ENCODE results near the gene ICE2.

Gene ICE2

GRCh38 chr15:60376677-60377095 lies 102.3 kb downstream of the ICE2 start:
- H3K27ac ChIP-seq (ENCODE audit: low read depth, low read length): peak overlapping the region; percentile 93
- H3K4me1 ChIP-seq (ENCODE audit: control insufficient read depth in 5 of 5, insufficient read depth in 5 of 5, low read length in 5 of 5): peaks cover 40 to 88% (median 71%) of the 10 kb centered on the region in 5 donors
- H3K27me3 ChIP-seq (ENCODE audit: control insufficient read depth in 5 of 5, insufficient read depth in 4 of 5, low read length in 5 of 5): no peaks in the 10 kb centered on the region
- H3K9me3 ChIP-seq (ENCODE audit: control insufficient read depth in 5 of 5, low read length in 5 of 5): no peaks in the 10 kb centered on the region
- peak overlapping the region in 2 of 5 donors; percentile 12 to 19 for H3K9ac ChIP-seq (ENCODE audit: low read length in 5 of 5)
- H3K36me3 ChIP-seq (ENCODE audit: control insufficient read depth in 5 of 5, insufficient read depth in 5 of 5, low read length in 5 of 5): peaks cover 29 to 77% (median 67%) of the 10 kb centered on the region in 5 donors
- peak overlapping the region in 1 of 5 donors; percentile 12 for H3K4me3 ChIP-seq (ENCODE audit: low read depth in 1 of 5, low read length in 5 of 5)

DNA sequence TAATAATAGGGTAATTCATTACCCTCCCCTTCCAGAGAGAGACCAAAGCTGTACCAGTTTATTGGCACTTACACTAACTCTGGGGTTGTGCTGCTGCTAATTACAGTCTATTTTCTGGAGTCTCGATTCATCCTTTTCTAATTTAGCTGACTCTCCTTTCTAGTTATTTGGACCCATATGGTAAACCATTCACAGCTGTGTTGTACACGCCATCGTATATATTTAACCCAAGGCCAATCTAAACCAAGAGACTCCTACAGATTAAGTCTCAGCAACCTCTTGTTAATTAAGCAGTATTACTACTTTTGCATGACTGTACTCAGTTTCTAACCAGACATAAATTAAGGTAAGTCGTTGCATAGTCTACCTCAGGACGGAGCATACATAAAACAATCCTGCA lies 103.6 kb downstream of the ICE2 start:
- H3K9me3 ChIP-seq (ENCODE audit: control insufficient read depth in 5 of 5, low read length in 5 of 5): no peaks in the 10 kb centered on the region
- H3K9ac ChIP-seq (ENCODE audit: low read length in 5 of 5): peak overlapping the region in 2 of 5 donors; percentile 2 to 3
- no peaks in the 10 kb centered on the region for H3K27me3 ChIP-seq (ENCODE audit: control insufficient read depth in 5 of 5, insufficient read depth in 4 of 5, low read length in 5 of 5)
- H3K36me3 ChIP-seq (ENCODE audit: control insufficient read depth in 5 of 5, insufficient read depth in 5 of 5, low read length in 5 of 5): peaks cover 26 to 79% (median 58%) of the 10 kb centered on the region in 5 donors
- no peak overlapping the region for H3K4me3 ChIP-seq (ENCODE audit: low read depth in 1 of 5, low read length in 5 of 5)
- H3K27ac ChIP-seq (ENCODE audit: low read depth, low read length): peak overlapping the region; percentile 93
- H3K4me1 ChIP-seq (ENCODE audit: control insufficient read depth in 5 of 5, insufficient read depth in 5 of 5, low read length in 5 of 5): peaks cover 46 to 90% (median 79%) of the 10 kb centered on the region in 5 donors

DNA sequence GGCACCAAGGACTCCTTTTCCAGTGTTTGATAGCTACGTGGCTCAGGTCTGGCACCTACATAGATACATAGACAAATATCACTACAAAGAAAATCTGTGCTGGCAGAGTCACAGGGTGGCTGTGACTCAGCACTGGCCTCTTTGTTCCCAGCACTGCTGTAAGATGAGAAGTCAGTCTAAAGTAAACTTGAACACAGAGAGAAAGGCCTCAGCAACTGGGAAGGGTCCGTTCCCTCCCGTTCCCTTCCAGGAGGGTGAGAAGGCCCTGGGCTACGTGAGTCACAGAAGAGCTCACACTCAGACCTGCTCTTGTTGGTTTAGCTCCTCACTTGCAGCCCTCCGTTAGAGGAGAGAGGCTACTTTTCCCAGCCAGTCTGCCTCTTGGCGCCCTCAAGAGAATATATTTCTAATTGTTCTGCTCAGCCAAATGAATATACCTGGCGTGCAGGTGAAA lies 104.3 kb downstream of the ICE2 start:
- H3K4me1 ChIP-seq (ENCODE audit: control insufficient read depth in 5 of 5, insufficient read depth in 5 of 5, low read length in 5 of 5): peaks cover 42 to 90% (median 80%) of the 10 kb centered on the region in 5 donors
- peak overlapping the region in 2 of 5 donors; percentile 17 to 60 for H3K9ac ChIP-seq (ENCODE audit: low read length in 5 of 5)

GRCh38 chr15:60374209-60374608 lies 104.7 kb downstream of the ICE2 start:
- Histone ChIP-seq H3K9me3 (ENCODE audit: control insufficient read depth in 5 of 5, low read length in 5 of 5) (no peaks in the 10 kb centered on the region), H3K27ac (ENCODE audit: low read depth, low read length) (peak overlapping the region; percentile 93), H3K4me3 (ENCODE audit: low read depth in 1 of 5, low read length in 5 of 5) (no peak overlapping the region), H3K36me3 (ENCODE audit: control insufficient read depth in 5 of 5, insufficient read depth in 5 of 5, low read length in 5 of 5) (peaks cover 23 to 77% (median 57%) of the 10 kb centered on the region in 5 donors), H3K9ac (ENCODE audit: low read length in 5 of 5) (peak overlapping the region in 3 of 5 donors; percentile 1 to 60 (median 17)), H3K4me1 (ENCODE audit: control insufficient read depth in 5 of 5, insufficient read depth in 5 of 5, low read length in 5 of 5) (peaks cover 41 to 91% (median 81%) of the 10 kb centered on the region in 5 donors), H3K27me3 (ENCODE audit: control insufficient read depth in 5 of 5, insufficient read depth in 4 of 5, low read length in 5 of 5) (no peaks in the 10 kb centered on the region)

More for the DNA sequence above, 104.3 kb downstream of the ICE2 start:
- Histone ChIP-seq H3K4me3 (ENCODE audit: low read depth in 1 of 5, low read length in 5 of 5) (no peak overlapping the region), H3K27me3 (ENCODE audit: control insufficient read depth in 5 of 5, insufficient read depth in 4 of 5, low read length in 5 of 5) (no peaks in the 10 kb centered on the region), H3K27ac (ENCODE audit: low read depth, low read length) (peak overlapping the region; percentile 93), H3K36me3 (ENCODE audit: control insufficient read depth in 5 of 5, insufficient read depth in 5 of 5, low read length in 5 of 5) (peaks cover 22 to 79% (median 58%) of the 10 kb centered on the region in 5 donors), H3K9me3 (ENCODE audit: control insufficient read depth in 5 of 5, low read length in 5 of 5) (no peaks in the 10 kb centered on the region)

- Histone ChIP-seq H3K4me1 (ENCODE audit: control insufficient read depth in 5 of 5, insufficient read depth in 5 of 5, low read length in 5 of 5) (peaks cover 41 to 92% (median 85%) of the 10 kb centered on the region in 5 donors), H3K9ac (ENCODE audit: low read length in 5 of 5) (peak overlapping the region in 3 of 5 donors; percentile 16 to 49 (median 17)), H3K36me3 (ENCODE audit: control insufficient read depth in 5 of 5, insufficient read depth in 5 of 5, low read length in 5 of 5) (peaks cover 25 to 80% (median 57%) of the 10 kb centered on the region in 5 donors)
Observed at GRCh38 chr15:60373745-60374144, 105.2 kb downstream of the ICE2 start.

GRCh38 chr15:60373327-60373726 lies 105.6 kb downstream of the ICE2 start:
- Histone ChIP-seq H3K4me3 (ENCODE audit: low read depth in 1 of 5, low read length in 5 of 5) (peak overlapping the region in 1 of 5 donors; percentile 13), H3K9ac (ENCODE audit: low read length in 5 of 5) (peak overlapping the region in 3 of 5 donors; percentile 16 to 49 (median 17)), H3K27me3 (ENCODE audit: control insufficient read depth in 5 of 5, insufficient read depth in 4 of 5, low read length in 5 of 5) (no peaks in the 10 kb centered on the region), H3K4me1 (ENCODE audit: control insufficient read depth in 5 of 5, insufficient read depth in 5 of 5, low read length in 5 of 5) (peaks cover 41 to 95% (median 88%) of the 10 kb centered on the region in 5 donors), H3K36me3 (ENCODE audit: control insufficient read depth in 5 of 5, insufficient read depth in 5 of 5, low read length in 5 of 5) (peaks cover 28 to 83% (median 55%) of the 10 kb centered on the region in 5 donors), H3K27ac (ENCODE audit: low read depth, low read length) (peak overlapping the region; percentile 93), H3K9me3 (ENCODE audit: control insufficient read depth in 5 of 5, low read length in 5 of 5) (no peaks in the 10 kb centered on the region)

More at GRCh38 chr15:60373745-60374144, 105.2 kb downstream of the ICE2 start:
- Histone ChIP-seq H3K9me3 (ENCODE audit: control insufficient read depth in 5 of 5, low read length in 5 of 5) (no peaks in the 10 kb centered on the region), H3K27me3 (ENCODE audit: control insufficient read depth in 5 of 5, insufficient read depth in 4 of 5, low read length in 5 of 5) (no peaks in the 10 kb centered on the region), H3K27ac (ENCODE audit: low read depth, low read length) (peak overlapping the region; percentile 93), H3K4me3 (ENCODE audit: low read depth in 1 of 5, low read length in 5 of 5) (peak overlapping the region in 1 of 5 donors; percentile 13)

- Histone ChIP-seq H3K4me1 (ENCODE audit: control insufficient read depth in 5 of 5, insufficient read depth in 5 of 5, low read length in 5 of 5) (peaks cover 41 to 89% (median 86%) of the 10 kb centered on the region in 5 donors), H3K36me3 (ENCODE audit: control insufficient read depth in 5 of 5, insufficient read depth in 5 of 5, low read length in 5 of 5) (peaks cover 25 to 79% (median 51%) of the 10 kb centered on the region in 5 donors), H3K4me3 (ENCODE audit: low read depth in 1 of 5, low read length in 5 of 5) (no peak overlapping the region), H3K27me3 (ENCODE audit: control insufficient read depth in 5 of 5, insufficient read depth in 4 of 5, low read length in 5 of 5) (no peaks in the 10 kb centered on the region), H3K9ac (ENCODE audit: low read length in 5 of 5) (no peak overlapping the region), H3K9me3 (ENCODE audit: control insufficient read depth in 5 of 5, low read length in 5 of 5) (no peaks in the 10 kb centered on the region), H3K27ac (ENCODE audit: low read depth, low read length) (peak overlapping the region; percentile 93)
Observed at GRCh38 chr15:60372756-60373155, 106.2 kb downstream of the ICE2 start.

GRCh38 chr15:60372227-60372626 lies 106.7 kb downstream of the ICE2 start:
- Histone ChIP-seq H3K27ac (ENCODE audit: low read depth, low read length) (peak overlapping the region; percentile 93), H3K27me3 (ENCODE audit: control insufficient read depth in 5 of 5, insufficient read depth in 4 of 5, low read length in 5 of 5) (no peaks in the 10 kb centered on the region), H3K36me3 (ENCODE audit: control insufficient read depth in 5 of 5, insufficient read depth in 5 of 5, low read length in 5 of 5) (peaks cover 24 to 74% (median 51%) of the 10 kb centered on the region in 5 donors), H3K4me3 (ENCODE audit: low read depth in 1 of 5, low read length in 5 of 5) (no peak overlapping the region), H3K9me3 (ENCODE audit: control insufficient read depth in 5 of 5, low read length in 5 of 5) (no peaks in the 10 kb centered on the region), H3K9ac (ENCODE audit: low read length in 5 of 5) (peak overlapping the region in 1 of 5 donors; percentile 7), H3K4me1 (ENCODE audit: control insufficient read depth in 5 of 5, insufficient read depth in 5 of 5, low read length in 5 of 5) (peaks cover 41 to 86% (median 84%) of the 10 kb centered on the region in 5 donors)

- peaks cover 37 to 78% (median 76%) of the 10 kb centered on the region in 5 donors for H3K4me1 ChIP-seq (ENCODE audit: control insufficient read depth in 5 of 5, insufficient read depth in 5 of 5, low read length in 5 of 5)
- H3K9me3 ChIP-seq (ENCODE audit: control insufficient read depth in 5 of 5, low read length in 5 of 5): no peaks in the 10 kb centered on the region
- peak overlapping the region in 1 of 5 donors; percentile 29 for H3K4me3 ChIP-seq (ENCODE audit: low read depth in 1 of 5, low read length in 5 of 5)
- H3K27me3 ChIP-seq (ENCODE audit: control insufficient read depth in 5 of 5, insufficient read depth in 4 of 5, low read length in 5 of 5): no peaks in the 10 kb centered on the region
- H3K36me3 ChIP-seq (ENCODE audit: control insufficient read depth in 5 of 5, insufficient read depth in 5 of 5, low read length in 5 of 5): peaks cover 20 to 66% (median 43%) of the 10 kb centered on the region in 5 donors
- peak overlapping the region in 2 of 5 donors; percentile 9 to 11 for H3K9ac ChIP-seq (ENCODE audit: low read length in 5 of 5)
- peak overlapping the region; percentile 93 for H3K27ac ChIP-seq (ENCODE audit: low read depth, low read length)
Observed at GRCh38 chr15:60371175-60372051, 107.5 kb downstream of the ICE2 start.

DNA sequence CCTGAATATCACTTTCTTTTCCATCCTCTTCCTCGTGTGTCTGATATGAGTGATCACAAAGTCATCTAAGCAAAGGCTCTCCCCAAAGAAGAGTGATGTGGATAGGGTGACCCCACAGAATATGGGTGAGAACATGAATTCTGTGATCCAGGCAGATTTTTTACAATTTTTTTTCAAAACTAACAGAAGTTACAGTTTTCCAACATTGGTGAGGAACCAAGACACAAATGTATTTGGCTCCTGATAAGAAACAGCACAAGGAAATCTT lies 108.1 kb downstream of the ICE2 start:
- Histone ChIP-seq H3K4me3 (ENCODE audit: low read depth in 1 of 5, low read length in 5 of 5) (no peak overlapping the region), H3K9ac (ENCODE audit: low read length in 5 of 5) (peak overlapping the region in 1 of 5 donors; percentile 11), H3K27me3 (ENCODE audit: control insufficient read depth in 5 of 5, insufficient read depth in 4 of 5, low read length in 5 of 5) (no peaks in the 10 kb centered on the region), H3K9me3 (ENCODE audit: control insufficient read depth in 5 of 5, low read length in 5 of 5) (no peaks in the 10 kb centered on the region), H3K36me3 (ENCODE audit: control insufficient read depth in 5 of 5, insufficient read depth in 5 of 5, low read length in 5 of 5) (peaks cover 20 to 60% (median 39%) of the 10 kb centered on the region in 5 donors), H3K4me1 (ENCODE audit: control insufficient read depth in 5 of 5, insufficient read depth in 5 of 5, low read length in 5 of 5) (peaks cover 34 to 72% (median 70%) of the 10 kb centered on the region in 5 donors), H3K27ac (ENCODE audit: low read depth, low read length) (peak overlapping the region; percentile 93)
